ENCODE results near the gene FNIP2. TPM values are rescaled to one million over a fixed set of nuclear protein-coding genes. Genes with fewer than 3 reads are reported as not detected.
A peak's percentile ranks its signal among the peaks of the same experiment; 100 is the strongest.
"Not testable (repeated sequence)": the region's sequence is repeated elsewhere in the genome, so short reads cannot be mapped to it uniquely, and the experiment has no call there.

The FNIP2 gene
- total RNA-seq, 1 donor from 2014 or later = 18.5 TPM

DNA sequence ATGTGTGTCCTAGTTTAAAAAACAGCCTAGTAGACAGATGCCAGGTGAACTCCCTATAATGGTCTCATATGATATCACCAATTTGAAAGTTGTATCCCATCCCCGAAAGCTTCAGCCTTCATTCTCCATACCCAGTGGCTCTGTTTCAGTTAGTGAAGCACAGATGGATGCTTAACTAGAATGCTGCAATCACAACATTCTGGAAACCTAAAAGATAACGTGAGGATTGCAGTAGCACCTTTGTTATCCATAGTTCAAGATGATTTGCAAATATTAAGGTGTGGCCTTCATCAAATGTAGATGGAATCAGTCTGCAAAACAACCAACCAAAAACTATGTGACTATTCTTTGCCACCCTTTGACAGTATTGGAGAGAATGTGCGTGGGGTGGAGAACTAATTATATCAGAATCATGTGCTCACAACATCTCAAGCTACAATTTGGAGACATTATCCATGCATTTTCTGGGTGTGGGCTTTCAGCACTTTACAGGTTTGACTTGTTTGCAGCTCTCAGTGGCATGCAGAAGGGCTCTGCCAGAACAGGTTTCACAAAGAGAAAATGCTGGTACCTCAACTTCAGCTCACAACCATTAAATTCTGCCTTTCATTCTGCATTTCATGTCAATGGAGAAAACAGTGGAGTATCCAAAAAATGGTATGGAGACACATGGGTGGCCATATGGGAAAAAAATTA is 27.4 kb upstream of the FNIP2 start:
- FAIRE-seq (no peak), DNase-seq (ENCODE audit: low read depth) (no peak)
- Mint-ChIP-seq H3K4me3 (ENCODE audit: unreplicated experiment) (no peak overlapping the region), H3K36me3 (ENCODE audit: low read depth, unreplicated experiment) (no peaks in the 10 kb centered on the region), H3K9me3 (ENCODE audit: unreplicated experiment) (no peaks in the 10 kb centered on the region), H3K27ac (ENCODE audit: unreplicated experiment) (no peak overlapping the region), H3K4me1 (ENCODE audit: low read depth, unreplicated experiment) (no peaks in the 10 kb centered on the region), H3K27me3 (ENCODE audit: low read depth, unreplicated experiment) (no peaks in the 10 kb centered on the region)
- Histone ChIP-seq H3K27ac (ENCODE audit: low read depth, low read length) (no peak overlapping the region), H2AFZ (ENCODE audit: low read depth, low read length) (no peak overlapping the region), H3K36me3 (ENCODE audit: insufficient read depth, low read length) (no peaks in the 10 kb centered on the region), H3K9me3 (ENCODE audit: insufficient read depth, low read depth, low read length) (no peaks in the 10 kb centered on the region), H3K4me1 (ENCODE audit: insufficient read depth, low read length) (no peaks in the 10 kb centered on the region), H3K9ac (ENCODE audit: low read length) (no peak overlapping the region), H4K20me1 (ENCODE audit: insufficient read depth, low read length) (no peaks in the 10 kb centered on the region), H3K79me2 (ENCODE audit: insufficient read depth, low read length) (no peaks in the 10 kb centered on the region), H3K4me2 (ENCODE audit: low read length) (no peak overlapping the region), H3K4me3 (ENCODE audit: insufficient read depth, low read depth, low read length) (no peak overlapping the region), H3K27me3 (ENCODE audit: insufficient read depth, low read length) (no peaks in the 10 kb centered on the region)
- TF ChIP-seq, protein P1, sequence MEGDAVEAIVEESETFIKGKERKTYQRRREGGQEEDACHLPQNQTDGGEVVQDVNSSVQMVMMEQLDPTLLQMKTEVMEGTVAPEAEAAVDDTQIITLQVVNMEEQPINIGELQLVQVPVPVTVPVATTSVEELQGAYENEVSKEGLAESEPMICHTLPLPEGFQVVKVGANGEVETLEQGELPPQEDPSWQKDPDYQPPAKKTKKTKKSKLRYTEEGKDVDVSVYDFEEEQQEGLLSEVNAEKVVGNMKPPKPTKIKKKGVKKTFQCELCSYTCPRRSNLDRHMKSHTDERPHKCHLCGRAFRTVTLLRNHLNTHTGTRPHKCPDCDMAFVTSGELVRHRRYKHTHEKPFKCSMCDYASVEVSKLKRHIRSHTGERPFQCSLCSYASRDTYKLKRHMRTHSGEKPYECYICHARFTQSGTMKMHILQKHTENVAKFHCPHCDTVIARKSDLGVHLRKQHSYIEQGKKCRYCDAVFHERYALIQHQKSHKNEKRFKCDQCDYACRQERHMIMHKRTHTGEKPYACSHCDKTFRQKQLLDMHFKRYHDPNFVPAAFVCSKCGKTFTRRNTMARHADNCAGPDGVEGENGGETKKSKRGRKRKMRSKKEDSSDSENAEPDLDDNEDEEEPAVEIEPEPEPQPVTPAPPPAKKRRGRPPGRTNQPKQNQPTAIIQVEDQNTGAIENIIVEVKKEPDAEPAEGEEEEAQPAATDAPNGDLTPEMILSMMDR (IDR thresholded peaks at IDR 0.05; ENCODE audit: insufficient read depth, low read depth, low read length) = no peak
- TF ChIP-seq EZH2 (IDR thresholded peaks at IDR 0.05; ENCODE audit: insufficient read depth, low read length) = no peak

DNA sequence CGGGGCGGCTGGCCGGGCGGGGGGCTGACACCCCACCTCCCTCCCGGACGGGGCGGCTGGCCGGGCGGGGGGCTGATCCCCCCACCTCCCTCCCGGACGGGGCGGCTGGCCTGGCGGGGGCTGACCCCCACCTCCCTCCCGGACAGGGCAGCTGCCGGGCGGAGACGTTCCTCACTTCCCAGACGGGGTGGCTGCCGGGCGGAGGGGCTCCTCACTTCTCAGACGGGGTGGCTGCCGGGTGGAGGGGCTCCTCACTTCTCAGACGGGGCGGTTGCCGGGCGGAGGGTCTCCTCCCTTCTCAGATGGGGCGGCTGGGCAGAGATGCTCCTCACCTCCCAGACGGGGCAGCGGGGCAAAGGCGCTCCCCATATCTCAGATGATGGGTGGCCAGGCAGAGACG is 22.3 kb upstream of the FNIP2 start:
- not testable (repeated sequence) for H3K4me1 ChIP-seq (ENCODE audit: insufficient read depth, low read length); H3K79me2 ChIP-seq (ENCODE audit: insufficient read depth, low read length); H3K4me1 Mint-ChIP-seq (ENCODE audit: low read depth, unreplicated experiment); H3K36me3 ChIP-seq (ENCODE audit: insufficient read depth, low read length); H4K20me1 ChIP-seq (ENCODE audit: insufficient read depth, low read length); FAIRE-seq; H3K9ac ChIP-seq (ENCODE audit: low read length); H3K4me3 ChIP-seq (ENCODE audit: insufficient read depth, low read depth, low read length); H3K4me2 ChIP-seq (ENCODE audit: low read length); H3K27me3 Mint-ChIP-seq (ENCODE audit: low read depth, unreplicated experiment); H3K27me3 ChIP-seq (ENCODE audit: insufficient read depth, low read length); H3K9me3 ChIP-seq (ENCODE audit: insufficient read depth, low read depth, low read length); DNase-seq (ENCODE audit: low read depth); H3K27ac ChIP-seq (ENCODE audit: low read depth, low read length); H2AFZ ChIP-seq (ENCODE audit: low read depth, low read length); H3K36me3 Mint-ChIP-seq (ENCODE audit: low read depth, unreplicated experiment); H3K9me3 Mint-ChIP-seq (ENCODE audit: unreplicated experiment); H3K27ac Mint-ChIP-seq (ENCODE audit: unreplicated experiment); H3K4me3 Mint-ChIP-seq (ENCODE audit: unreplicated experiment)

DNA sequence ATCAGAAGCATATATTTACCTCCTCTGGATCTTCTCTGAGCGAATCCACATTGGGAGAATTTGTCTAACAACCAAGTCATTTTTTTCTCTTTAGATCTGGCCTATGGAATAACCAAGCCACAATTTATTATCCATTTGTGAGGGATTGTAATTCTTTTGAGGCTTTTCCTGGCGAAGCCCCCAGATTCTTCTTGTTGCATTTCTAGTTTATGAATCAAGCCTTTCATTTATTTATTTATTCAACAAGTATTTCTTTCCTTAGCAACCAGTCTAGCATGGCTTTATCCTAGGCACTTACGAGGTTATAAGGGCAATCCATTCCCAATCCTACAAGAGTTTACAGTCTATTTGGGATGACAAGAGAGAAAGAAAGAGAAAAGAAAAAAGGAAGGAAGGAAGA is 18.4 kb upstream of the FNIP2 start:
- H3K4me3 Mint-ChIP-seq (ENCODE audit: unreplicated experiment) = no peak overlapping the region
- Histone ChIP-seq H3K9ac (ENCODE audit: low read length) (no peak overlapping the region), H3K79me2 (ENCODE audit: insufficient read depth, low read length) (no peaks in the 10 kb centered on the region), H3K4me2 (ENCODE audit: low read length) (no peak overlapping the region), H3K4me3 (ENCODE audit: insufficient read depth, low read depth, low read length) (no peak overlapping the region), H4K20me1 (ENCODE audit: insufficient read depth, low read length) (no peaks in the 10 kb centered on the region), H3K27me3 (ENCODE audit: insufficient read depth, low read length) (no peaks in the 10 kb centered on the region), H3K9me3 (ENCODE audit: insufficient read depth, low read depth, low read length) (no peaks in the 10 kb centered on the region), H3K27ac (ENCODE audit: low read depth, low read length) (peak overlapping the region; percentile 49), H3K4me1 (ENCODE audit: insufficient read depth, low read length) (no peaks in the 10 kb centered on the region), H2AFZ (ENCODE audit: low read depth, low read length) (no peak overlapping the region), H3K36me3 (ENCODE audit: insufficient read depth, low read length) (no peaks in the 10 kb centered on the region)
- FAIRE-seq = no peak
- peaks cover 5% of the 10 kb centered on the region for H3K4me1 Mint-ChIP-seq (ENCODE audit: low read depth, unreplicated experiment)
- no peak overlapping the region for H3K27ac Mint-ChIP-seq (ENCODE audit: unreplicated experiment)
- H3K9me3 Mint-ChIP-seq (ENCODE audit: unreplicated experiment) = peaks cover 2% of the 10 kb centered on the region
- H3K36me3 Mint-ChIP-seq (ENCODE audit: low read depth, unreplicated experiment) = no peaks in the 10 kb centered on the region
- TF ChIP-seq, protein P1 (IDR thresholded peaks at IDR 0.05; ENCODE audit: insufficient read depth, low read depth, low read length) = no peak
- TF ChIP-seq EZH2 (IDR thresholded peaks at IDR 0.05; ENCODE audit: insufficient read depth, low read length) = no peak
- peak; percentile 95 for DNase-seq (ENCODE audit: low read depth)
- H3K27me3 Mint-ChIP-seq (ENCODE audit: low read depth, unreplicated experiment) = peaks cover 2% of the 10 kb centered on the region
